GM13977 (cell line): ENCODE measurements around the gene CFAP97.
A peak's percentile ranks its signal among the peaks of the same experiment; 100 is the strongest.

Source experiments
- DNase-seq: peaks from one replicate; pipeline ENCODE4 v3.0.0; 2012; ENCODE audit warnings: low spot score
- CTCF ChIP-seq: IDR thresholded peaks from 2 replicates; pipeline ENCODE4 v1.5.1; 2012; ENCODE audit warnings: mild to moderate bottlenecking, control low read depth; ENCODE audit not compliant: insufficient read depth; ENCODE audit errors: extremely low read depth, missing control alignments
- in situ Hi-C: fragments of 300-500 bp; cut with MboI; formaldehyde crosslinking; loops from one replicate; pipeline ENCODE4 v1.12.0; 2022; ENCODE audit warnings: low sequenced_read_pairs, low pct_unique_long_range_greater_than_20kb, mixed read lengths, inconsistent platforms; ENCODE audit not compliant: unreplicated experiment

The CFAP97 gene

DNA sequence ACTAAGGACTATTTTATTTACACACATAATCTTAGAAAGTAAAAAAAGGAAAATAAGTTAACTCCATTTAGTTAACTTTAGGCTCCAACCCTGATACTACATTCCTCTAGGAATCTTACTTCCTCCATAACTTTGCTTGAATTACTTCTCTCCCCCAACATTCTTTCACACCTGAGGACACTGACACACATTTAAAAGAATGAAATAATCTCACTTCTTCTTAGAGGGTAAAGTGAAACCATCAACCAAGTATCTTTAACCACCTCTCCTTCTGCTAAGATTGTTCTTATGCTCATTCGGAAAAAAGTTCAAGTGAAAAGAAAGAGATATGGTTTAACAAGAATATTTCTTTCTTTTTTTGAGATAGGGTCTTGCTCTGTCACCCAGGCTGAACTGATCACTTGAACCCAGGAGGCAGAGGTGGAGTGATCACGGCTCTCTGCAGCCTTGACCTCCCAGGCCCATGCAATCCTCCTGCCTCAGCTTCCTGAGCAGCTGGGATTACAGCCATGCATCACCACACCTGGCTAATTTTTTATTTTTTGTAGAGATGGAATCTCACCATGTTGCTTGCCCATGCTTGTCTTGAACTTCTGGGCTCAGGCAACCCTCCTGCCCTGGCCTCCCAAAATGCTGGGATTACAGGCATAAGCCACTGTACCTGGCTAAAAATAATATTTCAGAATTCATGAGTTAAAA is 32.3 kb downstream of the CFAP97 start:
- TF ChIP-seq CTCF: no peak
- in situ Hi-C loops: no loop called here
- DNase-seq: no peak

GRCh38 chr4:185167234-185167633 is 36.6 kb downstream of the CFAP97 start:
- no peak for DNase-seq
- no peak for TF ChIP-seq CTCF
- in situ Hi-C loops: no loop called here

GRCh38 chr4:185165605-185166063 is 38.2 kb downstream of the CFAP97 start:
- in situ Hi-C loops: no loop called here
- DNase-seq: peak; percentile 47
- TF ChIP-seq CTCF: no peak

GRCh38 chr4:185151296-185151695 is 52.5 kb downstream of the CFAP97 start:
- no peak for DNase-seq
- in situ Hi-C loops: no loop called here
- no peak for TF ChIP-seq CTCF

DNA sequence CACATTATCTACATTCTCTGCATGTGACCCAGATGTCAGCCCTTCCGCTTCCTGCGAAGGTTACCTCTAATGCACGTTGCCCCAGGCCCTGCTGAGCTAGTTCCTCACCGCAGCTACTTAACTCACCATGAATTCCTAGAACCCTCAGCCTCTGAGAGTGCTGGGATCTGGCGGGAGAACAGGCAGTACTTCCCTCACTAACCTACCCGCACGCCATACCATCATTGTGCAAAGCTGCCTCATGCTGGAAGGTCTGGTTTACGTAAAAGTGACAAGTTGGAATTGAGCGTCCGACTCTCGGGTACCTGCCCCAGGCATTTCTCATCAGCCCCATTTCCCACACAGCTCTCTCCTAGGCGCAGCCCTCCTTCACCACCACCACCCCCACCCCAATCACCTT is 54.4 kb downstream of the CFAP97 start:
- in situ Hi-C loops: no loop called here
- no peak for DNase-seq
- TF ChIP-seq CTCF: no peak

DNA sequence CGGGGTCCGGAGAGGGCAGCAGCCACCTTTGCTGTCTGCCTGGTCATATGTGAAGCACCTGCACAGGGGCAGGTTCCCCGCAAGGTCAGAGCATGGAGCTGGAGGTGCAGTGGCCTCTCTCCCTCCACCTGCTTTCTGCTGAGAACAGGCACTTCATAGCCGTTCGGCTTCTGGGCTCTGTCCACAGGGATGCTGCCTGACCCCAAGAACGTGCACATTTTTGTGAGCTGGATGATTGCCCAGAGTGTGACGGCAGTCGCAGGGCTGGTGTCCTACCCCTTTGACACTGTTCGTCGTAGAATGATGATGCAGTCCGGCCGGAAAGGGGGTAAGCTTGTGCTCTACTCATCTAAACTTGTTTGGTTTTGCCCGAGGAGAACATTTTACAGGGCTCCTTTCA is 58.2 kb downstream of the CFAP97 start:
- no peak for TF ChIP-seq CTCF
- no peak for DNase-seq
- in situ Hi-C loops: no loop called here
